ENCODE data around the gene FSD1. TPM values are rescaled to one million over a fixed set of nuclear protein-coding genes. Genes with fewer than 3 reads are reported as not detected.

FSD1 gene
- total RNA-seq, 1 donor from 2014 or later: 17.7 TPM

- no peak for TF ChIP-seq CTCF (IDR thresholded peaks at IDR 0.05; ENCODE audit: unreplicated experiment)
- no peak for DNase-seq (ENCODE audit: low spot score in 2 of 2, unreplicated experiment in 2 of 2)
- H3K27ac Mint-ChIP-seq: no peak overlapping the region
- H3K27me3 Mint-ChIP-seq (ENCODE audit: low read depth): peaks cover 8% of the 10 kb centered on the region
- no peak overlapping the region for H3K4me3 Mint-ChIP-seq
- H3K36me3 Mint-ChIP-seq: peaks cover 12% of the 10 kb centered on the region
- H3K9me3 Mint-ChIP-seq: peaks cover 12% of the 10 kb centered on the region
- peaks cover 18% of the 10 kb centered on the region for H3K4me1 Mint-ChIP-seq
Observed at GRCh38 chr19:4324228-4324627, 19.8 kb downstream of the FSD1 start.

GRCh38 chr19:4326215-4326836 lies 21.9 kb downstream of the FSD1 start:
- H3K9me3 Mint-ChIP-seq: no peaks in the 10 kb centered on the region
- no peak overlapping the region for H3K27ac Mint-ChIP-seq
- peaks cover 9% of the 10 kb centered on the region for H3K36me3 Mint-ChIP-seq
- no peak for TF ChIP-seq CTCF (IDR thresholded peaks at IDR 0.05; ENCODE audit: unreplicated experiment)
- peak overlapping the region; percentile 52 for H3K4me3 Mint-ChIP-seq
- peaks cover 8% of the 10 kb centered on the region for H3K27me3 Mint-ChIP-seq (ENCODE audit: low read depth)
- no peak for DNase-seq (ENCODE audit: low spot score in 2 of 2, unreplicated experiment in 2 of 2)
- peaks cover 18% of the 10 kb centered on the region for H3K4me1 Mint-ChIP-seq

GRCh38 chr19:4326837-4327251 lies 22.4 kb downstream of the FSD1 start:
- Mint-ChIP-seq H3K4me3 (peak overlapping the region; percentile 70), H3K9me3 (no peaks in the 10 kb centered on the region)

GRCh38 chr19:4327252-4327876 lies 23.0 kb downstream of the FSD1 start:
- Mint-ChIP-seq H3K27ac (peak overlapping the region; percentile 88), H3K9me3 (no peaks in the 10 kb centered on the region), H3K4me3 (peak overlapping the region; percentile 70), H3K36me3 (peaks cover 9% of the 10 kb centered on the region), H3K4me1 (peaks cover 18% of the 10 kb centered on the region), H3K27me3 (ENCODE audit: low read depth) (peaks cover 8% of the 10 kb centered on the region)
- TF ChIP-seq CTCF (IDR thresholded peaks at IDR 0.05; ENCODE audit: unreplicated experiment): no peak
- DNase-seq (ENCODE audit: low spot score in 2 of 2, unreplicated experiment in 2 of 2): peak; percentile 71 to 85

More at GRCh38 chr19:4326837-4327251, 22.4 kb downstream of the FSD1 start:
- H3K36me3 Mint-ChIP-seq: peaks cover 9% of the 10 kb centered on the region
- peak overlapping the region; percentile 16 for H3K27ac Mint-ChIP-seq
- H3K4me1 Mint-ChIP-seq: peaks cover 18% of the 10 kb centered on the region
- H3K27me3 Mint-ChIP-seq (ENCODE audit: low read depth): peaks cover 8% of the 10 kb centered on the region
- TF ChIP-seq CTCF (IDR thresholded peaks at IDR 0.05; ENCODE audit: unreplicated experiment): no peak
- no peak for DNase-seq (ENCODE audit: low spot score in 2 of 2, unreplicated experiment in 2 of 2)

- Mint-ChIP-seq H3K9me3 (no peaks in the 10 kb centered on the region), H3K4me3 (peak overlapping the region; percentile 70), H3K36me3 (peaks cover 9% of the 10 kb centered on the region), H3K27me3 (ENCODE audit: low read depth) (peaks cover 8% of the 10 kb centered on the region), H3K27ac (peak overlapping the region; percentile 88), H3K4me1 (peaks cover 18% of the 10 kb centered on the region)
- no peak for TF ChIP-seq CTCF (IDR thresholded peaks at IDR 0.05; ENCODE audit: unreplicated experiment)
- no peak for DNase-seq (ENCODE audit: low spot score in 2 of 2, unreplicated experiment in 2 of 2)
Observed at GRCh38 chr19:4327877-4328242, 23.5 kb downstream of the FSD1 start.

Data from mesothelial cell of epicardium (in vitro differentiated cells).